ENCODE results near the gene UQCC2.

DNA sequence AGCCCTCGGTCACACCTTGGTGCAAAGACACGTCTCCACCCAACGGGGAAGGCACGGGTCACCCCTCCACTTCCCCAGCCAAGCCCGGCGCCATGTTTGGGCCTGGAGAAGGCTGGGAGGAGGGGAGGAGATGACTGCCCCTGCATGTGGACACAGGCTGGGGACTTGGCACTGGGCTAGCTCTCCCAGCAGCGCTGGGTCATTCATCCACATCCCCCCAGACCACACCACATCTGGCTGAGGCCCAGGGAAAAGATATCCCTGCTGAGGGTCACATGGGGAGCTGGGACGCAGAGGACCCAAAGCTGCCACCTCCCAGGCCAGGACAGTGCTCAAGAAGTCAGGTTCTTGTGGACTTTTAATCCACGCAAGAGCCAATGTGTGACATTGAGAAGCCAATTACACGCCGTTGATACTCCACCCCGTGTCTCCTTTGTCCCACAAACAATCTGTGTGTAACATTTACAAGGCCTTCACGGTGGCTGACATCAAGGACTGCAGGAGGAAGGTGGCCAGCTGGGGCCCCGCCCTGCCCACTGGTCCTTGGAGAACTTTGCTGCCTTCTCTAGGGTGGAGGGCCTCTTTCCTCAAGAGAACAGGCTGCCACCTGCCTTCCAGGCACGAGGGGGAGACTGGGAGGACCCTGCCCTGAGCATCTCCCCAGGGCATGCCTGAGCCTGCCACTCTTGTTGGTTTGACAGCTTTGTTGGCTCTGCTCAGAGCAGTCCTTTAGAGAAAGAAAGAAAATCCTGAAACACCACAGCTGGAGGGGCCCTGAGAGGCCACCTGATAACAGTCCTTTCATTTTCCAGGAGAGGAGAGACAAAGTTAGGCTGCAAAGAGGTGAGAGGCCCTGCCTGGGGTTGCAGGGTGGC, 40.5 kb upstream of the UQCC2 start:
- TF ChIP-seq SMC3 (IDR thresholded peaks at IDR 0.05; ENCODE audit: low read depth, low read length), result no peak
- TF ChIP-seq, protein P1, sequence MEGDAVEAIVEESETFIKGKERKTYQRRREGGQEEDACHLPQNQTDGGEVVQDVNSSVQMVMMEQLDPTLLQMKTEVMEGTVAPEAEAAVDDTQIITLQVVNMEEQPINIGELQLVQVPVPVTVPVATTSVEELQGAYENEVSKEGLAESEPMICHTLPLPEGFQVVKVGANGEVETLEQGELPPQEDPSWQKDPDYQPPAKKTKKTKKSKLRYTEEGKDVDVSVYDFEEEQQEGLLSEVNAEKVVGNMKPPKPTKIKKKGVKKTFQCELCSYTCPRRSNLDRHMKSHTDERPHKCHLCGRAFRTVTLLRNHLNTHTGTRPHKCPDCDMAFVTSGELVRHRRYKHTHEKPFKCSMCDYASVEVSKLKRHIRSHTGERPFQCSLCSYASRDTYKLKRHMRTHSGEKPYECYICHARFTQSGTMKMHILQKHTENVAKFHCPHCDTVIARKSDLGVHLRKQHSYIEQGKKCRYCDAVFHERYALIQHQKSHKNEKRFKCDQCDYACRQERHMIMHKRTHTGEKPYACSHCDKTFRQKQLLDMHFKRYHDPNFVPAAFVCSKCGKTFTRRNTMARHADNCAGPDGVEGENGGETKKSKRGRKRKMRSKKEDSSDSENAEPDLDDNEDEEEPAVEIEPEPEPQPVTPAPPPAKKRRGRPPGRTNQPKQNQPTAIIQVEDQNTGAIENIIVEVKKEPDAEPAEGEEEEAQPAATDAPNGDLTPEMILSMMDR (conservative IDR thresholded peaks at IDR 0.05; ENCODE audit: low read depth, low read length), result no peak

Measured in IMR-90 (cell line).